SK-N-SH treated with all-trans-retinoic acid at 6 μM for 48 hours (cell line): Measurements from ENCODE around the gene GMNC.

ENCODE experiments used
- ATAC-seq: fragments of 200-7000 bp; cut with Tn5 transposase; 3 replicates; pipeline ENCODE4 v1.9.1; 2020; ENCODE audit warnings: mild to moderate bottlenecking, moderate library complexity
- ARNTL ChIP-seq: fragments of 450-650 bp; formaldehyde crosslinking; IDR thresholded peaks from 2 replicates; pipeline ENCODE4 v1.5.0; 2020; ENCODE audit warnings: low read depth, mild to moderate bottlenecking, moderate library complexity, borderline replicate concordance
- BACH2 ChIP-seq: fragments of 250-450 bp; sonication (Bioruptor Pico); IDR thresholded peaks from 2 replicates; pipeline ENCODE4 v1.9.0; 2021; ENCODE audit warnings: mild to moderate bottlenecking, borderline replicate concordance
- CREB5 ChIP-seq: fragments of 250-450 bp; sonication (Bioruptor Pico); IDR thresholded peaks from 2 replicates; pipeline ENCODE4 v1.5.1; 2020; ENCODE audit warnings: low read depth, mild to moderate bottlenecking, moderate library complexity
- CSDC2 ChIP-seq: fragments of 250-450 bp; sonication (Bioruptor Pico); IDR thresholded peaks from 2 replicates; pipeline ENCODE4 v1.5.0; 2020; ENCODE audit warnings: mild to moderate bottlenecking, moderate library complexity
- CSRNP3 ChIP-seq: fragments of 250-450 bp; sonication (Bioruptor Pico); IDR thresholded peaks from 2 replicates; pipeline ENCODE4 v1.5.1; 2021; ENCODE audit warnings: mild to moderate bottlenecking, moderate library complexity
- ESRRG ChIP-seq: fragments of 250-450 bp; sonication (Bioruptor Pico); IDR thresholded peaks from 2 replicates; pipeline ENCODE4 v1.6.1; 2021; ENCODE audit warnings: mild to moderate bottlenecking
- GLIS3 ChIP-seq: fragments of 250-450 bp; sonication (Bioruptor Pico); IDR thresholded peaks from 2 replicates; pipeline ENCODE4 v1.5.0; 2020; ENCODE audit warnings: mild to moderate bottlenecking, moderate library complexity
- PATZ1 ChIP-seq: fragments of 250-450 bp; sonication (Bioruptor Pico); IDR thresholded peaks from 2 replicates; pipeline ENCODE4 v1.8.0; 2020; ENCODE audit warnings: mild to moderate bottlenecking, moderate library complexity, borderline replicate concordance
- POU6F1 ChIP-seq: fragments of 250-450 bp; sonication (Bioruptor Pico); IDR thresholded peaks from 2 replicates; pipeline ENCODE4 v1.8.0; 2021; ENCODE audit warnings: low read depth, mild to moderate bottlenecking, moderate library complexity, borderline replicate concordance
- PPARA ChIP-seq: fragments of 250-450 bp; sonication (Bioruptor Pico); IDR thresholded peaks from 2 replicates; pipeline ENCODE4 v1.5.0; 2020; ENCODE audit warnings: mild to moderate bottlenecking, borderline replicate concordance
- RARB ChIP-seq: fragments of 250-450 bp; sonication (Bioruptor Pico); IDR thresholded peaks from 2 replicates; pipeline ENCODE4 v1.8.0; 2021; ENCODE audit warnings: mild to moderate bottlenecking, moderate library complexity
- SNAI2 ChIP-seq: fragments of 250-450 bp; sonication (Bioruptor Pico); IDR thresholded peaks from 2 replicates; pipeline ENCODE4 v1.5.0; 2020; ENCODE audit warnings: mild to moderate bottlenecking, moderate library complexity
- TOX ChIP-seq: fragments of 250-450 bp; sonication (Bioruptor Pico); IDR thresholded peaks from 2 replicates; pipeline ENCODE4 v1.8.0; 2021; ENCODE audit warnings: mild to moderate bottlenecking, moderate library complexity, borderline replicate concordance
- TSHZ2 ChIP-seq: fragments of 250-450 bp; sonication (Bioruptor Pico); IDR thresholded peaks from 2 replicates; pipeline ENCODE4 v1.5.0; 2020; ENCODE audit warnings: mild to moderate bottlenecking, moderate library complexity
- ZC3H10 ChIP-seq: fragments of 250-450 bp; sonication (Bioruptor Pico); IDR thresholded peaks from 2 replicates; pipeline ENCODE4 v1.5.1; 2021; ENCODE audit warnings: mild to moderate bottlenecking, moderate library complexity
- ZFP3 ChIP-seq: fragments of 250-450 bp; sonication (Bioruptor Pico); IDR thresholded peaks from 2 replicates; pipeline ENCODE4 v1.5.0; 2020; ENCODE audit warnings: mild to moderate bottlenecking, moderate library complexity
- ZFP30 ChIP-seq: fragments of 450-650 bp; formaldehyde crosslinking; IDR thresholded peaks from 2 replicates; pipeline ENCODE4 v1.5.0; 2022; ENCODE audit warnings: mild to moderate bottlenecking, moderate library complexity
- ZNF565 ChIP-seq: fragments of 450-650 bp; formaldehyde crosslinking; conservative IDR thresholded peaks from 2 replicates; pipeline ENCODE4 v1.5.0; 2020; ENCODE audit warnings: low read depth, mild to moderate bottlenecking, moderate library complexity
- ZNF70 ChIP-seq: fragments of 450-650 bp; formaldehyde crosslinking; IDR thresholded peaks from 2 replicates; pipeline ENCODE4 v1.5.0; 2020; ENCODE audit warnings: mild to moderate bottlenecking, moderate library complexity

The GMNC gene

DNA sequence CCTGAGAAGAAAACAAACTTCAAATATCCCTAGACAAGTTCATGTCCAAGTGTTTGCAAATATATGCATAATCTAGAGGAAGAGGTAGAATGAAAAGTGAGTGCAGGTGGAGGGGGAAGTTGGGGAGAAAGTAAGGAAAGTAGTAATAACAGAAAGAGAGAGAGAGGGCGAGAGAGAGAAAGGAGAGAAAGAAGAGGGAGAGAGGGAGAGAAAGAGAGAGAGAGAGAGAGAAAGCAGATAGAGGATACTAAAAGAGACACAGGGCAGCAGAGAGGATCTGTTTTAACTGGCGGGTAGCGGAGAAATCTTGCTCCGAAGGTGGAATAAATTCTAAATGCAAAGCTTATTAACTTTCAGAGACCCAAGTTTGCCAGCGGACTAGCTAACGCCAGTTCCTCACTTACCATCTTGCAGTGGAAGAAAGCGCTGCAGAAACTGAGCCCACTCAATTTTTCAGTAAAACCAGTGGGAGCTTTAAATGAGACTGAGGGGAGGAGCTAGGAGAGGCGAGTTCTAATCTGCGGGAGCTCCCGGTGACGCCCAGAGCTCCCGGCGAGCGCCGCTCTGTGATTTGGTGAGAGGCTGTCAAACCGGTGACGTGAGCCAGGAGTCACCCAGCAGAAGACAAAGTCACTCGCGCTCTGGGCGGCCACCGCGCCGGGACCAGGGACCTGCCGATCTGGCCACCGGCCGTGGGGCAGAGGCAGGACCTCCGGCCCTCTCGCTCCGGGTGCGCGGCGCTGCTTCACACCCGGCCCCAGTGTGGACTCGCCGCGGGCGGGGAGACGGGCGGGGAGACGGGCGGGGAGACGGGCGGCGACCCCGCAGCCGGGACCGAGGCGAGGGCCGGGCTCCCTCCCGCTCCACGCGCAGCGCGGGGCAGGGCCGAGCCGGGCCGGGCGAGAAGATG, at the start of gene GMNC:
Gene GMNC, minus strand, starts transcription at position 486 of the 910 bp plus-strand sequence. Its CDS starts 79 bp downstream, at position 407.
- no peak for TF ChIP-seq ESRRG
- TF ChIP-seq BACH2 (CRISPR knock-in tag), result no peak
- TF ChIP-seq PATZ1 (CRISPR knock-in tag), result no peak
- ATAC-seq, result peak; percentile 97

DNA sequence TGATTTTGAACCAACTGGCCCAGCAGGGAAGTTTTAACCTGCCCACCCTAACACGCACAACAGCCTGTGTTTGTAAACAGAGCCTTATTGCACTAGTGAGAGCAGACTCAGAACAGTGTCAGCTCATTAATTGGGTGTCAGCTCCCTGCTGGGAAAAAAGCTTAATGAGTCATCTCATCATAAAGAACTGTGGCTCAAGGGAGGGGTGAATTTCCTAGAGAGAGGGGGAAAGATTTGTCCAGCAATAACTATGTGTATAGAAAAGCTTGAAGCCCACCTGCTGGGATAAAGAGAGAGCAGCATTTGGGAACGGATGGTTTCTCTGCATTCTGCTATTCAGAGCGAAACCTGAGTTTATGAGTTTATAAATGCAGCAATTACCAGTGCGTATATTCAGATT, 48.9 kb upstream of the GMNC start:
- ATAC-seq, result no peak
- TF ChIP-seq GLIS3 (CRISPR knock-in tag) (no peak), CSDC2 (CRISPR knock-in tag) (no peak), PATZ1 (CRISPR knock-in tag) (no peak), ZNF565 (CRISPR knock-in tag) (no peak), ZC3H10 (CRISPR knock-in tag) (no peak), RARB (CRISPR knock-in tag) (no peak), TSHZ2 (CRISPR knock-in tag) (no peak), ARNTL (CRISPR knock-in tag) (no peak), POU6F1 (CRISPR knock-in tag) (no peak), ZFP3 (CRISPR knock-in tag) (no peak), CREB5 (CRISPR knock-in tag) (no peak), ZNF70 (CRISPR knock-in tag) (no peak), PPARA (CRISPR knock-in tag) (no peak), ZFP30 (CRISPR knock-in tag) (no peak), TOX (CRISPR knock-in tag) (no peak), SNAI2 (CRISPR knock-in tag) (no peak), CSRNP3 (CRISPR knock-in tag) (no peak)
